Testis (tissue), 2 donors: ENCODE measurements around the gene FBF1.
"Not testable (repeated sequence)": the region's sequence is repeated elsewhere in the genome, so short reads cannot be mapped to it uniquely, and the experiment has no call there.

ENCODE experiments used
- POLR2A ChIP-seq: fragments of 450-650 bp; IDR thresholded peaks from one replicate; pipeline ENCODE4 v1.6.1; 2017; ENCODE audit warnings: antibody characterized with exemption, mild to moderate bottlenecking, moderate library complexity
- TF ChIP-seq, protein P1 (sequence below), 3 experiments: fragments of 450-650 bp in 2 of 3; fragments of 200-600 bp in 1 of 3; sonication (generic) in 1 of 3; IDR thresholded peaks; one replicate each; pipeline ENCODE4 v1.5.1; 2016 to 2019; ENCODE audit warnings: antibody characterized with exemption in 3 of 3, mild to moderate bottlenecking in 2 of 3, moderate library complexity in 1 of 3

DNA sequence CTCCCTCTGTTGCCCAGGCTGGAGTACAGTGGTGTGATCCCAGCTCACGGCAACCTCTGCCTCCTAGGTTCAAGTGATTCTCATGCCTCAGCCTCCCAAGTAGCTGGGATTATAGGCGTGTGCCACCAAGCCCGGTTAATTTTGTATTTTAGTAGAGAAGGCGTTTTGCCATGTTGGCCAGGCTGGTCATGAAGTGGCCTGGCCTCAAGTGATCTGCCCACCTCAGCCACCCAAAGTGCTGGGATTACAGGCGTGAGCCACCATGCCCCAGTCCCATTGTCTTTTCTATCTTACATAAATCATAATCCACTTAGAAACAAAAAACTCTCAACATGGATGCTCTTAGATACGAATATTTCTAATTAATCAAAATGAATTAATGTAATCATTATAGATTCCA lies 34.3 kb upstream of the FBF1 start:
- TF ChIP-seq, protein P1, sequence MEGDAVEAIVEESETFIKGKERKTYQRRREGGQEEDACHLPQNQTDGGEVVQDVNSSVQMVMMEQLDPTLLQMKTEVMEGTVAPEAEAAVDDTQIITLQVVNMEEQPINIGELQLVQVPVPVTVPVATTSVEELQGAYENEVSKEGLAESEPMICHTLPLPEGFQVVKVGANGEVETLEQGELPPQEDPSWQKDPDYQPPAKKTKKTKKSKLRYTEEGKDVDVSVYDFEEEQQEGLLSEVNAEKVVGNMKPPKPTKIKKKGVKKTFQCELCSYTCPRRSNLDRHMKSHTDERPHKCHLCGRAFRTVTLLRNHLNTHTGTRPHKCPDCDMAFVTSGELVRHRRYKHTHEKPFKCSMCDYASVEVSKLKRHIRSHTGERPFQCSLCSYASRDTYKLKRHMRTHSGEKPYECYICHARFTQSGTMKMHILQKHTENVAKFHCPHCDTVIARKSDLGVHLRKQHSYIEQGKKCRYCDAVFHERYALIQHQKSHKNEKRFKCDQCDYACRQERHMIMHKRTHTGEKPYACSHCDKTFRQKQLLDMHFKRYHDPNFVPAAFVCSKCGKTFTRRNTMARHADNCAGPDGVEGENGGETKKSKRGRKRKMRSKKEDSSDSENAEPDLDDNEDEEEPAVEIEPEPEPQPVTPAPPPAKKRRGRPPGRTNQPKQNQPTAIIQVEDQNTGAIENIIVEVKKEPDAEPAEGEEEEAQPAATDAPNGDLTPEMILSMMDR (IDR thresholded peaks at IDR 0.05) = not testable (repeated sequence)
- not testable (repeated sequence) for TF ChIP-seq POLR2A
